ENCODE data around the gene C2CD4C.
"Not testable (repeated sequence)": the region's sequence is repeated elsewhere in the genome, so short reads cannot be mapped to it uniquely, and the experiment has no call there.

Gene C2CD4C

GRCh38 chr19:408902-409515 is at the start of gene C2CD4C:
Gene C2CD4C, minus strand, starts transcription at chr19:409147. Its CDS starts 786 bp downstream, at chr19:408361.
- FAIRE-seq, result no peak

- no peak for FAIRE-seq
Observed at GRCh38 chr19:458091-459042, 49.4 kb upstream of the C2CD4C start.

- no peak for FAIRE-seq
Observed at GRCh38 chr19:457636-458035, 48.7 kb upstream of the C2CD4C start.

- FAIRE-seq, result no peak
Observed at GRCh38 chr19:456547-457110, 47.7 kb upstream of the C2CD4C start.

GRCh38 chr19:455851-456546 is 47.1 kb upstream of the C2CD4C start:
- no peak for FAIRE-seq

- FAIRE-seq, result no peak
Observed at GRCh38 chr19:455031-455705, 46.2 kb upstream of the C2CD4C start.

GRCh38 chr19:453606-454005 is 44.7 kb upstream of the C2CD4C start:
- no peak for FAIRE-seq

- no peak for FAIRE-seq
Observed at GRCh38 chr19:452829-453228, 43.9 kb upstream of the C2CD4C start.

GRCh38 chr19:450912-451481 is 42.0 kb upstream of the C2CD4C start:
- FAIRE-seq, result not testable (repeated sequence)

- FAIRE-seq, result no peak
Observed at GRCh38 chr19:449916-450315, 41.0 kb upstream of the C2CD4C start.

- FAIRE-seq, result no peak
Observed at GRCh38 chr19:447816-448560, 39.0 kb upstream of the C2CD4C start.

- no peak for FAIRE-seq
Observed at GRCh38 chr19:447064-447426, 38.1 kb upstream of the C2CD4C start.

GRCh38 chr19:444677-445210 is 35.8 kb upstream of the C2CD4C start:
- FAIRE-seq, result no peak

GRCh38 chr19:443005-443404 is 34.1 kb upstream of the C2CD4C start:
- no peak for FAIRE-seq

GRCh38 chr19:442085-442484 is 33.1 kb upstream of the C2CD4C start:
- no peak for FAIRE-seq

GRCh38 chr19:441213-441836 is 32.4 kb upstream of the C2CD4C start:
- FAIRE-seq, result no peak

- no peak for FAIRE-seq
Observed at GRCh38 chr19:440391-441212, 31.7 kb upstream of the C2CD4C start.

GRCh38 chr19:439167-439900 is 30.4 kb upstream of the C2CD4C start:
- no peak for FAIRE-seq

GRCh38 chr19:438416-438958 is 29.5 kb upstream of the C2CD4C start:
- FAIRE-seq, result no peak
